IPS-20b (cell line): ENCODE results near the gene CASKIN2.

Experiments
- H3K27ac ChIP-seq: one replicate; pipeline ENCODE4 v1.5.1; 2013; ENCODE audit warnings: low read length
- H3K27me3 ChIP-seq: 2 replicates; pipeline ENCODE4 v1.6.1; 2013; ENCODE audit warnings: mild to moderate bottlenecking, low read length, inconsistent platforms; ENCODE audit not compliant: insufficient read depth
- H3K36me3 ChIP-seq: 2 replicates; pipeline ENCODE4 v1.6.1; 2013; ENCODE audit warnings: low read depth, mild to moderate bottlenecking, inconsistent platforms, low read length, moderate library complexity; ENCODE audit not compliant: insufficient read depth
- H3K4me1 ChIP-seq: 2 replicates; pipeline ENCODE4 v1.6.1; 2013; ENCODE audit warnings: mild to moderate bottlenecking, control low read depth, inconsistent platforms, low read length, moderate library complexity; ENCODE audit not compliant: insufficient read depth
- H3K4me3 ChIP-seq: 2 replicates; pipeline ENCODE4 v1.5.1; 2013; ENCODE audit warnings: mild to moderate bottlenecking, low read length, inconsistent platforms
- H3K9ac ChIP-seq: 2 replicates; pipeline ENCODE4 v1.6.1; 2013; ENCODE audit warnings: low read depth, mild to moderate bottlenecking, inconsistent platforms, low read length, moderate library complexity
- H3K9me3 ChIP-seq: 2 replicates; pipeline ENCODE4 v1.6.1; 2013; ENCODE audit warnings: mild to moderate bottlenecking, low read depth, low read length, inconsistent platforms; ENCODE audit not compliant: insufficient read depth

CASKIN2 gene

GRCh38 chr17:75540923-75541503 lies 25.7 kb upstream of the CASKIN2 start:
- Histone ChIP-seq H3K27ac (no peak overlapping the region), H3K9me3 (no peaks in the 10 kb centered on the region), H3K4me3 (no peak overlapping the region), H3K4me1 (no peaks in the 10 kb centered on the region), H3K27me3 (no peaks in the 10 kb centered on the region), H3K36me3 (no peaks in the 10 kb centered on the region), H3K9ac (no peak overlapping the region; the same call in 1 of the 2 replicates)

GRCh38 chr17:75539967-75540729 lies 24.8 kb upstream of the CASKIN2 start:
- Histone ChIP-seq H3K9ac (no peak overlapping the region; the same call in 1 of the 2 replicates), H3K27me3 (no peaks in the 10 kb centered on the region), H3K27ac (no peak overlapping the region), H3K9me3 (no peaks in the 10 kb centered on the region), H3K4me1 (no peaks in the 10 kb centered on the region), H3K4me3 (no peak overlapping the region), H3K36me3 (no peaks in the 10 kb centered on the region)

GRCh38 chr17:75536366-75536765 lies 21.0 kb upstream of the CASKIN2 start:
- Histone ChIP-seq H3K9me3 (no peaks in the 10 kb centered on the region), H3K9ac (no peak overlapping the region), H3K4me3 (no peak overlapping the region), H3K27me3 (no peaks in the 10 kb centered on the region), H3K27ac (no peak overlapping the region), H3K4me1 (no peaks in the 10 kb centered on the region), H3K36me3 (0 out of 2 replicates have a peak, but pooled peaks cover 5% of the 10 kb centered on the region)

- 0 out of 2 replicates have a peak, but pooled peaks cover 5% of the 10 kb centered on the region for H3K36me3 ChIP-seq
- no peak overlapping the region for H3K27ac ChIP-seq
- no peaks in the 10 kb centered on the region for H3K27me3 ChIP-seq
- H3K9ac ChIP-seq, result no peak overlapping the region
- H3K4me1 ChIP-seq, result 0 out of 2 replicates have a peak, but pooled peaks cover 2% of the 10 kb centered on the region
- no peak overlapping the region for H3K4me3 ChIP-seq
- H3K9me3 ChIP-seq, result no peaks in the 10 kb centered on the region
Observed at GRCh38 chr17:75535871-75536270, 20.5 kb upstream of the CASKIN2 start.

GRCh38 chr17:75535119-75535537 lies 19.8 kb upstream of the CASKIN2 start:
- H3K27ac ChIP-seq, result no peak overlapping the region
- no peak overlapping the region for H3K9ac ChIP-seq
- 0 out of 2 replicates have a peak, but pooled peaks cover 2% of the 10 kb centered on the region for H3K4me1 ChIP-seq
- no peak overlapping the region for H3K4me3 ChIP-seq
- no peaks in the 10 kb centered on the region for H3K9me3 ChIP-seq
- no peaks in the 10 kb centered on the region for H3K27me3 ChIP-seq
- 0 out of 2 replicates have a peak, but pooled peaks cover 5% of the 10 kb centered on the region for H3K36me3 ChIP-seq

- Histone ChIP-seq H3K9ac (no peak overlapping the region), H3K4me1 (0 out of 2 replicates have a peak, but pooled peaks cover 4% of the 10 kb centered on the region), H3K9me3 (no peaks in the 10 kb centered on the region), H3K27me3 (peaks cover 6% of the 10 kb centered on the region), H3K36me3 (0 out of 2 replicates have a peak, but pooled peaks cover 5% of the 10 kb centered on the region), H3K27ac (no peak overlapping the region), H3K4me3 (no peak overlapping the region)
Observed at GRCh38 chr17:75531721-75532072, 16.4 kb upstream of the CASKIN2 start.

- no peak overlapping the region for H3K9ac ChIP-seq
- 0 out of 2 replicates have a peak, but pooled peaks cover 6% of the 10 kb centered on the region for H3K4me1 ChIP-seq
- no peaks in the 10 kb centered on the region for H3K9me3 ChIP-seq
- peaks cover 12% of the 10 kb centered on the region for H3K27me3 ChIP-seq
- H3K4me3 ChIP-seq, result no peak overlapping the region
- H3K36me3 ChIP-seq, result 0 out of 2 replicates have a peak, but pooled peaks cover 5% of the 10 kb centered on the region
- H3K27ac ChIP-seq, result no peak overlapping the region
Observed at GRCh38 chr17:75530837-75531720, 15.7 kb upstream of the CASKIN2 start.

- peaks cover 20% of the 10 kb centered on the region for H3K36me3 ChIP-seq
- peaks cover 9% of the 10 kb centered on the region; the same call in 1 of the 2 replicates for H3K4me1 ChIP-seq
- peaks cover 13% of the 10 kb centered on the region for H3K27me3 ChIP-seq
- H3K27ac ChIP-seq, result no peak overlapping the region
- peak overlapping the region; percentile 72 for H3K4me3 ChIP-seq
- H3K9ac ChIP-seq, result peak overlapping the region; percentile 55; the same call in 1 of the 2 replicates
- H3K9me3 ChIP-seq, result no peaks in the 10 kb centered on the region
Observed at GRCh38 chr17:75526555-75527270, 11.4 kb upstream of the CASKIN2 start.

- Histone ChIP-seq H3K36me3 (peaks cover 25% of the 10 kb centered on the region), H3K4me3 (peak overlapping the region; percentile 72), H3K4me1 (peaks cover 9% of the 10 kb centered on the region; the same call in 1 of the 2 replicates), H3K27me3 (peaks cover 13% of the 10 kb centered on the region), H3K9me3 (no peaks in the 10 kb centered on the region), H3K27ac (no peak overlapping the region), H3K9ac (peak overlapping the region; percentile 55; the same call in 1 of the 2 replicates)
Observed at GRCh38 chr17:75525806-75526554, 10.6 kb upstream of the CASKIN2 start.

GRCh38 chr17:75524970-75525805 lies 9.9 kb upstream of the CASKIN2 start, which contains the start of gene LLGL2:
Gene LLGL2 (plus strand): TSS chr17:75525697. CDS start chr17:75543427, 17,730 bp downstream.
- Histone ChIP-seq H3K9ac (peak within 1 kb of the TSS; percentile 89; the same call in 1 of the 2 replicates), H3K4me3 (peak within 1 kb of the TSS; percentile 78), H3K4me1 (peaks cover 7% of the 10 kb centered on the region; the same call in 1 of the 2 replicates), H3K9me3 (no peaks in the 10 kb centered on the region), H3K36me3 (peaks cover 25% of the 10 kb centered on the region), H3K27ac (peak within 1 kb of the TSS; percentile 71), H3K27me3 (peaks cover 13% of the 10 kb centered on the region)
